LNCAP (cell line): ENCODE data around the gene BDH2.

Experiments used
- TF ChIP-seq, protein P1 (sequence below): fragments of 450-650 bp; IDR thresholded peaks from 2 replicates; pipeline ENCODE4 v1.5.1; 2017; ENCODE audit warnings: mild to moderate bottlenecking

Gene BDH2

DNA sequence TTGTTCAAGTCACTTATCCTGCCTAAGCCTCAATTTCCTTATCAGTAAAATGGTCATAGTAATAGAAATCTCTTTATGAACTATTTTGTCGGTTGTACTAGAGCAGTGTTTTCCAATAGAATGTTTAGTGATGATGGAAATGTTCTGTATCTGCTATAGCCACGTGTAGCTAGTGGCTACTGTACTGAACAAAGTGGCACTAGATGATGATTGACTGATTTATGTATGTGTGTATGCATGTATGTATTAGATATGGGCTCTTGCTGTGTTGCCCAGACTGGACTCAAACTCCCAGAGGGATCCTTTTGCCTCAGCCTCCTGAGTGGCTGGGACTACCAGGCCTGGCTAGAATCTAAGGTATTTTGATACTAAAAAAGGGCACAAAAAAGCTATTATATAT, 55.5 kb downstream of the BDH2 start:
- TF ChIP-seq, protein P1, sequence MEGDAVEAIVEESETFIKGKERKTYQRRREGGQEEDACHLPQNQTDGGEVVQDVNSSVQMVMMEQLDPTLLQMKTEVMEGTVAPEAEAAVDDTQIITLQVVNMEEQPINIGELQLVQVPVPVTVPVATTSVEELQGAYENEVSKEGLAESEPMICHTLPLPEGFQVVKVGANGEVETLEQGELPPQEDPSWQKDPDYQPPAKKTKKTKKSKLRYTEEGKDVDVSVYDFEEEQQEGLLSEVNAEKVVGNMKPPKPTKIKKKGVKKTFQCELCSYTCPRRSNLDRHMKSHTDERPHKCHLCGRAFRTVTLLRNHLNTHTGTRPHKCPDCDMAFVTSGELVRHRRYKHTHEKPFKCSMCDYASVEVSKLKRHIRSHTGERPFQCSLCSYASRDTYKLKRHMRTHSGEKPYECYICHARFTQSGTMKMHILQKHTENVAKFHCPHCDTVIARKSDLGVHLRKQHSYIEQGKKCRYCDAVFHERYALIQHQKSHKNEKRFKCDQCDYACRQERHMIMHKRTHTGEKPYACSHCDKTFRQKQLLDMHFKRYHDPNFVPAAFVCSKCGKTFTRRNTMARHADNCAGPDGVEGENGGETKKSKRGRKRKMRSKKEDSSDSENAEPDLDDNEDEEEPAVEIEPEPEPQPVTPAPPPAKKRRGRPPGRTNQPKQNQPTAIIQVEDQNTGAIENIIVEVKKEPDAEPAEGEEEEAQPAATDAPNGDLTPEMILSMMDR, result no peak

DNA sequence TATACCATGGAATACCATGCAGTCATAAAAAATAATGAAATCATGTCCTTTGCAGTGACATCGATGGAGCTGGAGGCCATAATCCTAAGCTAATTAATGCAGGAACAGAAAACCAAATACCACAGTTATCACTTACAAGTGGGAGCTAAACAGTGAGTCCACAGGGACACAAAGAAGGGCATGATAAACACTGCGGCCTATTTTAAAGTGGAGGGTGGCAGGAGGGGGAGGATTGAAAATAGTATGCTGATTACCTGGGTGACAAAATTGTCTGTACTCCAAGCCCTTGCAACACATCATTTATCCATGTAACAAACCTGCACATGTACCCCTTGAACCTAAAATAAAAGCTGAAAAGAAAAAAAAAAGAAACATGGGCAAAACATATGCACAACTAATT, 63.5 kb downstream of the BDH2 start:
- TF ChIP-seq, protein P1, result no peak

DNA sequence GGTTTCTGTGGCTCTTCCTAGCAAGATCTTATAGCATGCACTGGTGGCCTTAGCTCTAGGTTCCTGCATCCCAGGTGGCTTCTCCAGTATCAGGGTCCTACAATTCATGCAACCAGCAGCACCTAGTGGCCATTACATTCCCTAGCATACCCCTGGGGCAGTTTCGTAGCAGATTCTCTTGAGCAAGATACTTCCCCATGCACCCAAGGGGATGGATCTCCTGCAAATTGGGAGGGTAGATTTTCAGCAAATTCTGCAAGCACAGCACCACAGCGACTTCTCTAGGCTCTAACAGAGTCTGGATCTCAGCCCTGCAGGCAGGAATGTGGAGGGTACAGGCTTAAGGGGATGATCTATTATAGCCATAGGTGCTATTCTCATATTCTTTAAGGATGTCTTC, 67.1 kb downstream of the BDH2 start:
- TF ChIP-seq, protein P1, result peak; percentile 38

DNA sequence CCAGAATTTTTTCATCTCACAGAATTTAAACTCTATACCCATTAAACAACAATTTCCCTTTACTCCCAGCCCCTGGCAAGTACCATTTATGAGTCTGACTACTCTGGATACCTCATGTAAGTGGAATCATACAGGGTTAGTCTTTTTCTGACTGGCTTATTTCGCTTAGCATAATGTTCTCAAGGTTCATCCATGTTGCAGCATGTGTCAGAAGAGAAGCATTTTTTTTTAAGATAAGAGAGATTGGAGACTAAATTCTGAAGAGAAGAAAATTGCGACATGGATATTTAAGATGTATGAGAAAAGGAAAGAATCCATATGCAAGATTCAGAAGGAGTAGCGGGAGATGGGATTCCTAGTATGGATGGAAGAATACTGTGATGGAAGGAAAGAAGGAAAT, 68.8 kb downstream of the BDH2 start:
- TF ChIP-seq, protein P1, result no peak

DNA sequence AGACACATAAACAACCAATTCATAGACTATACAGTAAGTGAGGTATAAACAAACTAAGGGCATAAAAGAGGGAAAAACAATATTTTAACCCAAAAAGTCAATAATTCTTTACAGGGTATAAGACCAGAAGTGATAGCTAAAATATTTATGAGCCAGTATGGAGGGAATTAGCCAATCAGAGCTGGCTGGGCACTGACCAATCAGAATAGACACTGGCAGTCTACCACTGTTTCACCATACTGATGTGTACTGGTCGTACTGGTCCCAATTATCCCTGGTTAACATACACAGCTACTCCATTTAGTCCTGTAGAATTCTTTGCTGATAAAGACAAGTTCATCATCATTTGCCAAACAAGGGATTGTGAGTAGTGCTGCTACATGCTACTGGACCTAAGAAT, 70.3 kb downstream of the BDH2 start:
- TF ChIP-seq, protein P1, result no peak
